ENCODE measurements around the gene PITPNM2.

DNA sequence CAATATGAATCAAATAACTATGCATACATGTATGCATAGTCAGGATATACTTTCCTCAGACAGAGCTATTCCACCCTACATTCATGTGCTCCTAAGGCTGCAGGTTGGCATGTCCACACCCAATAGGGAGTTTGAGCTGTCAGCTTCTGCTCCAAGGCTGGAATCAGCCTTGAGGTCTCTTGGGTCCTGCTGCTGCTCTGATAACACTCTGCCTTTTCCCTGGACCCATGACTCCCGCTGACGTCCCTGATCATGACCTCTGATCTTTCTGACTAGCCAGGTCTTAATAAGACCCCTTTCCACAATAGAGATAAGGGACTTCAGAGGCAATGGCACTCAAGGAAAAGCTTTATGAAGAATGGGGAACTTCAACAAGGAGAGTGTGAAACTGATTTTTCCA lies 5.7 kb downstream of the PITPNM2 start:
- TF ChIP-seq, protein P1, sequence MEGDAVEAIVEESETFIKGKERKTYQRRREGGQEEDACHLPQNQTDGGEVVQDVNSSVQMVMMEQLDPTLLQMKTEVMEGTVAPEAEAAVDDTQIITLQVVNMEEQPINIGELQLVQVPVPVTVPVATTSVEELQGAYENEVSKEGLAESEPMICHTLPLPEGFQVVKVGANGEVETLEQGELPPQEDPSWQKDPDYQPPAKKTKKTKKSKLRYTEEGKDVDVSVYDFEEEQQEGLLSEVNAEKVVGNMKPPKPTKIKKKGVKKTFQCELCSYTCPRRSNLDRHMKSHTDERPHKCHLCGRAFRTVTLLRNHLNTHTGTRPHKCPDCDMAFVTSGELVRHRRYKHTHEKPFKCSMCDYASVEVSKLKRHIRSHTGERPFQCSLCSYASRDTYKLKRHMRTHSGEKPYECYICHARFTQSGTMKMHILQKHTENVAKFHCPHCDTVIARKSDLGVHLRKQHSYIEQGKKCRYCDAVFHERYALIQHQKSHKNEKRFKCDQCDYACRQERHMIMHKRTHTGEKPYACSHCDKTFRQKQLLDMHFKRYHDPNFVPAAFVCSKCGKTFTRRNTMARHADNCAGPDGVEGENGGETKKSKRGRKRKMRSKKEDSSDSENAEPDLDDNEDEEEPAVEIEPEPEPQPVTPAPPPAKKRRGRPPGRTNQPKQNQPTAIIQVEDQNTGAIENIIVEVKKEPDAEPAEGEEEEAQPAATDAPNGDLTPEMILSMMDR (optimal IDR thresholded peaks at IDR 0.05 in 1 of 3, IDR thresholded peaks at IDR 0.05 in 1 of 3, conservative IDR thresholded peaks at IDR 0.05 in 1 of 3; ENCODE audit: extremely low read depth in 1 of 3, insufficient read depth in 2 of 3, low read length in 3 of 3) = no peak
- TF ChIP-seq EZH2 (IDR thresholded peaks at IDR 0.05; ENCODE audit: low read length) = no peak
